Type B pancreatic cell (in vitro differentiated cells): Measurements from ENCODE around the gene MICAL2. TPM values are rescaled to one million over a fixed set of nuclear protein-coding genes. Genes with fewer than 3 reads are reported as not detected.

Source experiments
- DNase-seq: peaks from one replicate; pipeline ENCODE4 v3.0.0; 2021; ENCODE audit warnings: mixed read lengths; ENCODE audit not compliant: unreplicated experiment; ENCODE audit errors: extremely low spot score
- H3K27ac Mint-ChIP-seq: 2 replicates; pipeline ENCODE4 v1.8.0; 2021; ENCODE audit warnings: mild to moderate bottlenecking, mixed read lengths
- H3K27me3 Mint-ChIP-seq: 2 replicates; pipeline ENCODE4 v1.8.0; 2021; ENCODE audit warnings: mixed read lengths
- H3K36me3 Mint-ChIP-seq: 2 replicates; pipeline ENCODE4 v1.8.0; 2021; ENCODE audit warnings: mixed read lengths
- H3K4me1 Mint-ChIP-seq: one replicate; pipeline ENCODE4 v1.8.0; 2021; ENCODE audit warnings: mixed read lengths; ENCODE audit not compliant: unreplicated experiment
- H3K4me3 Mint-ChIP-seq: 2 replicates; pipeline ENCODE4 v1.8.0; 2021; ENCODE audit warnings: mild to moderate bottlenecking, mixed read lengths
- H3K9me3 Mint-ChIP-seq: 2 replicates; pipeline ENCODE4 v1.8.0; 2021; ENCODE audit warnings: mixed read lengths
- total RNA-seq: library from RNA; stranded (reverse); gene quantifications from 2 replicates; pipeline ENCODE4 v1.2.1, GENCODE V29; 2021; ENCODE audit warnings: low replicate concordance
- TF ChIP-seq, protein P1 (sequence below): fragments of 200-600 bp; sonication (generic); conservative IDR thresholded peaks from 2 replicates; pipeline ENCODE4 v1.5.0; 2021; ENCODE audit warnings: antibody characterized with exemption, mild to moderate bottlenecking

The MICAL2 gene
- total RNA-seq, 1 donor from 2014 or later = 38.0 TPM

DNA sequence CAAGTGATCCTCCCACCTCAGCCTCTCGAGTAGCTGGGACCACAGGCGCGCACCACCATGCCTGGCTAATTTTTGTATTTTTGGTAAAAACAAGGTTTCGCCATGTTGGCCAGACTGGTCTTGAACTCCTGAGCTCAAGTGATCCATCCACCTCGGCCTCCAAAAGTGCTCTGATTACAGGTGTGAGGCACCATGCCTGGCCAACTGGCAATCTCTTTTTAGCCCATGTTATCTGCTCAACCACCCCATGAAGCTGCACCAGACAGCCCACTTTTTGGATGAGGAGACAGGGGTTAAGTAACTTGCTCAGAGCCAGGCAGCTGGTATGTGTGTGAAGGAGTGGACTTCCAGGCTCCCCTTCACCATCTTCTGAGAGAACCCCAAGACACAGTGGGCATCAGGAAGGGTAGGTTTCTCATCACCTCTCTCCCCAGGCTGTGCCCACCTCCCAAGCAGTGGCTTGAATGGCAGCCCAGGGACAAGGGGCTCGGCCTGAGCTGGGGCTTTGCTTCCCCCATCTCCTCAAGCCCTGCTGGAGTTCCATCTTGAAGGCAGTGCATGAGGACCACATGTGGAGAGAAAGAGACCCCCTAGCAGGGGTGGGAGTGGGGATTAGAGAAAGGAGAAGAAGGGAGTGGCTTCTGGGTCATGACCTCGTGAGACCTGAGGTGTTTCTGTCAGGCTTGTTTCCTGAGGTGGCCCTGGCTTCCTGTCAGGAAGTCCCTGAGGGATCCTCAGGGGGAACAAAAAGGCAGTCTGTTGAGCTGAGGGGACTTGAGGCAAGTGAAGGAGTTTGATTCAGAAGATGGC is 179.5 kb downstream of the MICAL2 start:
- Mint-ChIP-seq H3K4me1 (peaks cover 10% of the 10 kb centered on the region), H3K27ac (no peak overlapping the region), H3K36me3 (no peaks in the 10 kb centered on the region), H3K9me3 (no peaks in the 10 kb centered on the region), H3K27me3 (no peaks in the 10 kb centered on the region), H3K4me3 (no peak overlapping the region)
- TF ChIP-seq, protein P1, sequence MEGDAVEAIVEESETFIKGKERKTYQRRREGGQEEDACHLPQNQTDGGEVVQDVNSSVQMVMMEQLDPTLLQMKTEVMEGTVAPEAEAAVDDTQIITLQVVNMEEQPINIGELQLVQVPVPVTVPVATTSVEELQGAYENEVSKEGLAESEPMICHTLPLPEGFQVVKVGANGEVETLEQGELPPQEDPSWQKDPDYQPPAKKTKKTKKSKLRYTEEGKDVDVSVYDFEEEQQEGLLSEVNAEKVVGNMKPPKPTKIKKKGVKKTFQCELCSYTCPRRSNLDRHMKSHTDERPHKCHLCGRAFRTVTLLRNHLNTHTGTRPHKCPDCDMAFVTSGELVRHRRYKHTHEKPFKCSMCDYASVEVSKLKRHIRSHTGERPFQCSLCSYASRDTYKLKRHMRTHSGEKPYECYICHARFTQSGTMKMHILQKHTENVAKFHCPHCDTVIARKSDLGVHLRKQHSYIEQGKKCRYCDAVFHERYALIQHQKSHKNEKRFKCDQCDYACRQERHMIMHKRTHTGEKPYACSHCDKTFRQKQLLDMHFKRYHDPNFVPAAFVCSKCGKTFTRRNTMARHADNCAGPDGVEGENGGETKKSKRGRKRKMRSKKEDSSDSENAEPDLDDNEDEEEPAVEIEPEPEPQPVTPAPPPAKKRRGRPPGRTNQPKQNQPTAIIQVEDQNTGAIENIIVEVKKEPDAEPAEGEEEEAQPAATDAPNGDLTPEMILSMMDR = no peak
- peak; percentile 43 for DNase-seq

DNA sequence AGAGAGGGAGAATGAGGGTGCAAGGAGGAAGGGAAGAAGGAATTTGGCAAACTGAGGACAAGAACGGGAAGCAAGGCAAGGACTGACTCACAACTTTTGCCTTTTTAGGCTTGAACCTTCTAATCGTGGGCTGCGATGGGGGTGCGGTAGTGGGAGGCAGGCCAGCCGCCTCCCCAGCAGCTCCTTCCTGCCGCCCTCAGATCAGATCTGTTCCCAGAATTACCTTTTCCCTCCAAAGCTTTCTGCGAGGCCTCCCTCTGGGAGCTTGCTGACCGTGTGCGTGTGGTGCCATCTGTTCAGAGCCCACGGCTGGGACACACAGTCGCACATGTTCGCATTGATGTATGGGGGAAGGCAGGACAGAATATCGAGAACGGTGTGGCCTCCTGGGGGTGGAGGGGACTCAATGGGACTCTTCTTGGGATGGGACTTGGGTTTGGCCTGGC is 180.1 kb downstream of the MICAL2 start:
- TF ChIP-seq, protein P1 = no peak
- H3K4me1 Mint-ChIP-seq = peaks cover 10% of the 10 kb centered on the region
- H3K9me3 Mint-ChIP-seq = no peaks in the 10 kb centered on the region
- H3K27me3 Mint-ChIP-seq = no peaks in the 10 kb centered on the region
- DNase-seq = peak; percentile 43
- no peak overlapping the region for H3K27ac Mint-ChIP-seq
- H3K4me3 Mint-ChIP-seq = no peak overlapping the region
- H3K36me3 Mint-ChIP-seq = no peaks in the 10 kb centered on the region

DNA sequence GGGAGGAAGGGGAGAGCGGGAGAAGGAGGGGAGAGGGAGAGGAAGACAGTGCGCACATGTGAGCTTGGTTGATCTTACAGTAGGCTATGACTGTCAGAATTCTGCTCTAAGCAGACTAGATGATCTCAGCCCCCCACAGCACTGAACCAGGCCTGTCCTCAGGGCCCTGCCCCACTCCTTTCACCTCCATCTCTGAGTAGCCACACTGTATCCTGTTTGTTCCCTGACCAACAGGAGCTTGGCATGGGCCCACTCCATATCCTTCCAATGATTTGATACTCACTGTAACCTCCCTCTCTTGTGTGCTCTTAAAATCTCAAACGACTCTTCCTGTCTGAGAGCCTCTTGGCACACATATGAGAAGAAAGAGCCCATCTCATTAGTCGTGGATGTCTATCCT is 180.9 kb downstream of the MICAL2 start:
- H3K4me1 Mint-ChIP-seq = peaks cover 10% of the 10 kb centered on the region
- no peaks in the 10 kb centered on the region for H3K27me3 Mint-ChIP-seq
- no peak for DNase-seq
- H3K9me3 Mint-ChIP-seq = no peaks in the 10 kb centered on the region
- TF ChIP-seq, protein P1 = no peak
- no peak overlapping the region for H3K4me3 Mint-ChIP-seq
- no peaks in the 10 kb centered on the region for H3K36me3 Mint-ChIP-seq
- no peak overlapping the region for H3K27ac Mint-ChIP-seq

DNA sequence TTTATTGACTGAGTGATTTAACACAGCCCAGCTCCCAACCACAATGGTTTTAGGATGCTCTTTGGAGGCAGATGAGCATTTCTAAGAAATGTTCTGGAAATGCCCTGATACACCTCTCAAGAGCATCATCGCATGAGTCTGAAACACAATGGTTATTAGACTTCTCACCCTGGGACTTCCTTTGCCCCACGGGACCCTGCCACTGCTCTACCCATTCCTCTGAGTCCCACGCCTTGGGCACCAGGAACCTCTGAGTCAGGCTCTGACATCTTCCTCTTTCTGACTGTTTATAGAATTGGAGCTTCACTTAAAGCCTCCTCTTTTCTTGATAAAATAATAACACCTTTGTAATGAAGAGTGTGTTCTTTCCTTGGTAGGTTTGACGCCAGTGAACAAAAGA is 181.4 kb downstream of the MICAL2 start:
- no peak overlapping the region for H3K27ac Mint-ChIP-seq
- DNase-seq = peak; percentile 22
- no peak overlapping the region for H3K4me3 Mint-ChIP-seq
- TF ChIP-seq, protein P1 = no peak
- H3K9me3 Mint-ChIP-seq = no peaks in the 10 kb centered on the region
- H3K4me1 Mint-ChIP-seq = peaks cover 10% of the 10 kb centered on the region
- no peaks in the 10 kb centered on the region for H3K27me3 Mint-ChIP-seq
- no peaks in the 10 kb centered on the region for H3K36me3 Mint-ChIP-seq

DNA sequence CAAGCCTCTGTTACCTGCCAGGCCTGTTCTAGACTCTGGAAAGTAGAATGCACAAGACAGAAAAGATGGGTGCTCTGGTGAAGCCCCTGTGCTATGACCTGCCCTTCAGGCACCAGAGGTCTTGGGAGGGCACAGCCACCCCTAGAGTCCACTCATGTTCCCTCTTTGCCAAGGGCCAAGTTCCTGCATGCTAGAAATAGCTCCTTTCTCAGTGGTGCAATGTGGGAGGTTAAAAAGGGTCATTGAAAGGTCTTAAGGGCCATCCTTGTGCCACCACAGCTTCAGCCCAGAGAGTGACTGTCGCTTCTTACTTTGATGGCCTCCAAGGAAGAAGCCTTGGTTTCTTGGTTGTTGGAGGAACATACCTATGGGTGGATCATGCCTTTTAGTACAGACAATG is 182.4 kb downstream of the MICAL2 start:
- Mint-ChIP-seq H3K4me1 (peaks cover 6% of the 10 kb centered on the region), H3K4me3 (no peak overlapping the region), H3K27me3 (no peaks in the 10 kb centered on the region), H3K36me3 (no peaks in the 10 kb centered on the region), H3K27ac (no peak overlapping the region), H3K9me3 (no peaks in the 10 kb centered on the region)
- no peak for DNase-seq
- TF ChIP-seq, protein P1 = no peak
